ENCODE measurements around the gene TMEM101. TPM values are rescaled to one million over a fixed set of nuclear protein-coding genes. Genes with fewer than 3 reads are reported as not detected.
A peak's percentile ranks its signal among the peaks of the same experiment; 100 is the strongest.

The TMEM101 gene
- total and polyA plus RNA-seq, 2 of the 13 experiments (the other 11 are each of a cell fraction or from before 2014, with no cell fraction given): 72.0 to 100 TPM

GRCh38 chr17:43983515-43984411 lies 31.0 kb downstream of the TMEM101 start (continued):
- TF ChIP-seq HNF1B (CRISPR knock-in tag; IDR thresholded peaks at IDR 0.05) (peak; percentile 91), ZNF549 (CRISPR knock-in tag; IDR thresholded peaks at IDR 0.05) (no peak; the same call in 1 of the 2 replicates), CCDC6 (CRISPR knock-in tag; IDR thresholded peaks at IDR 0.05) (peak; percentile 88; the same call in 1 of the 2 replicates), ZNF558 (CRISPR knock-in tag; IDR thresholded peaks at IDR 0.05; ENCODE audit: borderline replicate concordance) (peak; percentile 83; the same call in 1 of the 2 replicates), ZNF550 (CRISPR knock-in tag; IDR thresholded peaks at IDR 0.05; ENCODE audit: borderline replicate concordance) (0 out of 2 replicates have a peak, but pooled peaks have one; percentile 0), NFE2 (CRISPR knock-in tag; IDR thresholded peaks at IDR 0.05) (no peak), SIX1 (CRISPR knock-in tag; IDR thresholded peaks at IDR 0.05; ENCODE audit: borderline replicate concordance) (no peak), PHF20 (CRISPR knock-in tag; IDR thresholded peaks at IDR 0.05) (peak; percentile 55; the same call in 1 of the 2 replicates), CENPT (CRISPR knock-in tag; IDR thresholded peaks at IDR 0.05; ENCODE audit: low read depth) (no peak), ZBTB21 (CRISPR knock-in tag; IDR thresholded peaks at IDR 0.05) (peak; percentile 52; the same call in 1 of the 2 replicates), PRDM10 (CRISPR knock-in tag; IDR thresholded peaks at IDR 0.05; ENCODE audit: low read depth) (no peak), HIC2 (CRISPR knock-in tag; IDR thresholded peaks at IDR 0.05; ENCODE audit: low read depth) (peak; percentile 75), ZNF44 (CRISPR knock-in tag; IDR thresholded peaks at IDR 0.05) (peak; percentile 96), ZNF569 (CRISPR knock-in tag; IDR thresholded peaks at IDR 0.05; ENCODE audit: borderline replicate concordance) (0 out of 2 replicates have a peak, but pooled peaks have one; percentile 72), HNRNPLL (IDR thresholded peaks at IDR 0.05; ENCODE audit: low read depth, low read length, poor library complexity, severe bottlenecking) (peak; percentile 99), ZNF563 (CRISPR knock-in tag; IDR thresholded peaks at IDR 0.05) (peak; percentile 91), ZNF17 (CRISPR knock-in tag; IDR thresholded peaks at IDR 0.05) (no peak), ZNF841 (CRISPR knock-in tag; IDR thresholded peaks at IDR 0.05; ENCODE audit: borderline replicate concordance) (no peak), DDIT3 (CRISPR knock-in tag; IDR thresholded peaks at IDR 0.05) (no peak), ZBTB1 (CRISPR knock-in tag; IDR thresholded peaks at IDR 0.05; ENCODE audit: borderline replicate concordance) (peak; percentile 83; the same call in 1 of the 2 replicates), ZFP36L2 (CRISPR knock-in tag; IDR thresholded peaks at IDR 0.05) (no peak)

All from HepG2 (cell line).